SKM-1 (cell line): ENCODE results near the gene DDR2.
"Not testable (repeated sequence)": the region's sequence is repeated elsewhere in the genome, so short reads cannot be mapped to it uniquely, and the experiment has no call there.

Experiments
- DNase-seq: peaks from one replicate; lab custom pipeline; 2025; ENCODE audit not compliant: unreplicated experiment; lab: John Stamatoyannopoulos, UW

DDR2 gene

DNA sequence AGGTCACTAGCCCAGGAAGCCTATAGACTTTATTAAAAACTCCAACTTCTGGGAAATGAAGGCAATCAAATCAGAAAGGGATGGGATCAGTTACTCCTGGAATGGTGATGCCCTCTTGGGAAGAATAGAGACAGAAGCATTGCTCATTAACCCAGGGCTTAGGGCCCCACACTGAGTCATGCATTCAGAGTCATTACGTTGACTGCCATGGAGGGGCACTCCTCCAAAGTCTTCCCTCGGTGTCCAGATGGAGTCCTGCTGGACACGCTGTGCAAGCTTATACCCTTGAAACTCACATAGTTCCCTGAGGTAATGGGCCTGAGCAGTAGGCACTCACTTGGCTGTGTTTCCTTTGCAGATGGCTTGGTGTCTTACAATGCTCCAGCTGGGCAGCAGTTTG is 123.0 kb downstream of the DDR2 start:
- no peak for DNase-seq

GRCh38 chr1:162756523-162756922 is 124.3 kb downstream of the DDR2 start:
- no peak for DNase-seq

GRCh38 chr1:162757476-162757875 is 125.2 kb downstream of the DDR2 start:
- DNase-seq = no peak

DNA sequence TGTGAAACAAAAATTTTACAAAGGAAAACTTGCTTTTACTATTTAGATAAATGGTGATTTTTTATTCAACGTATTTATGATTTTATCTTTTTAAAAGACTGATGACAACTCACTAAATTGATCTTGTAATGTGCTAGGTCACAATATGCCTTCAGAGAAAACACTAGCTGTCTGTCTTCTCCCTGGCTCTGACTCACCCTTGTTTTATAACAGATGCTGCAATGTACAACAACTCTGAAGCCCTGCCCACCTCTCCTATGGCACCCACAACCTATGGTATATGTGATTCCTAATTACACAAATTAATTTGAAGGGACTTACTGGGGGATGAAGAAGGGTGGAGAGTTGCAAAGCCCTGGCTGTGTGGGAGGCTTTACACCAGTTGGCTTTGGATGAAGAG is 133.5 kb downstream of the DDR2 start:
- DNase-seq = no peak

DNA sequence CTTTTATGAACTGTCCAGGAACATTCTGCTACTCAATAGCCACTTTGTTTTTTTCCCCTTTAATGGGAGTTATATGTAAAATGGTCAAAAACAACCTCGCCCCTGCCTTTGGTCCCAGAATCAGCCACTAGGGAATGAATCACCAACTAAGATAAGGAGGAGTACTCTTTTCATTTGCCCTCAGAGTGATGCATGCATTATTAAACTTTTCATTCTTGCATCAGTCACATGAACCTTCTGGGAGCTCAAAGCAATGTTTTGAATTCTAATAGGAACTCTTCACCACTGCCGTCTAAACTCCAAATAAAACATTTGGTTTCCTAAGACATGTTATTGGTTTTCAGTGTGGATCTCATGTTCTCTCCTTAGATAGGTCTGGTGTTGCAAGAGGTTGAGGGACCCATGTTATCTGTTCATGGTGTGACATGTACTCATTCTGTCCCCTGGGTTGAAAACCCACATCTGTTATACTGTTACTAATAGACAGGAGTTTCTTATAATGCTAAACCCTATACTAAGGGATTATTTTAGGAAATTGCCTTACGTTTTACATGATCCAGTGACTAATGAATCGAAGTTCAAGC is 140.4 kb downstream of the DDR2 start:
- no peak for DNase-seq

- no peak for DNase-seq
Observed at GRCh38 chr1:162774007-162774406, 141.7 kb downstream of the DDR2 start.

DNA sequence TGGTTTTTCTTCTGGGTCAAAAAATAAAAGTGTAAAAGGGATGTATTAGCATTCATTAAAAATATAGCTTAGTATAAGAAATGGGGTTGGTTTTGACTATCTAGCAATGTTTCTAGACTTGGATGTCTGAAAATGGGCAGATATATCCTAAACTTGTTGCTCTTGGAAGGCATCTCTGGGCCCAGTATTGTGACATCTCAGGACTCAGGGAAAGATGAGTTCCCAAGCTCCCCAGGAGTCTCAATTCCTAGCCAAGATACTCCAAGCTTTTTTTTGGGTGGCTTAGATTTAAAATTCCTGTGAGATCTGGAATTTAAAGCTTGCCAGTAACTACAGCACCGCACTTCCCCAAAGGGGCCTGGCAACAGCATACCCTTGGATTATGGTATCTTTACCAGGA is 146.8 kb downstream of the DDR2 start:
- DNase-seq = no peak

GRCh38 chr1:162782671-162783070 is 150.4 kb downstream of the DDR2 start:
- DNase-seq = no peak

DNA sequence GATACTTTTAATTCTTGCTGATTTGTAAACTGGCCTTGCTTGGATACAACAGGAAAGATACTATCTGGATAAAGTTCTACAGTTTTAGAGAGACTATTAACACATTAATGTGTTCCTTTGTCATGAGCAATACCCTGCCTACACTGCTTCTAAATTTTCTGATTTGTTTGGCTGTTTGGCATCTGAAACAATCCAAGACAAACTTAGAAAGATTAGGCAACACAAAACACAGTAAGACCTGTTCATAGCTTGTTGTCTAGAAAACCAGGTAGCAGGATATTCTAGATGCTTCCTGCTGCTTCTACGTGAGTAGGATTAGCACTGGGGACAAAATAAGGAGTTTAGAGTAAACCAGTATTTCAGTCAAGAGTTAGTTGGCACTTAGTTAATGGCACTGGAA is 152.7 kb downstream of the DDR2 start:
- DNase-seq = not testable (repeated sequence)

GRCh38 chr1:162788783-162789182 is 156.5 kb downstream of the DDR2 start:
- not testable (repeated sequence) for DNase-seq

- peak; percentile 44 for DNase-seq
Observed at GRCh38 chr1:162790303-162790984, 158.2 kb downstream of the DDR2 start, which contains the start of gene HSD17B7. Gene HSD17B7, plus strand, starts transcription at chr1:162790702. Its CDS starts 99 bp downstream, at chr1:162790801.

- not testable (repeated sequence) for DNase-seq
Observed at GRCh38 chr1:162790985-162791357, 158.7 kb downstream of the DDR2 start.

- DNase-seq = not testable (repeated sequence)
Observed at GRCh38 chr1:162794284-162794683, 162.0 kb downstream of the DDR2 start.

DNA sequence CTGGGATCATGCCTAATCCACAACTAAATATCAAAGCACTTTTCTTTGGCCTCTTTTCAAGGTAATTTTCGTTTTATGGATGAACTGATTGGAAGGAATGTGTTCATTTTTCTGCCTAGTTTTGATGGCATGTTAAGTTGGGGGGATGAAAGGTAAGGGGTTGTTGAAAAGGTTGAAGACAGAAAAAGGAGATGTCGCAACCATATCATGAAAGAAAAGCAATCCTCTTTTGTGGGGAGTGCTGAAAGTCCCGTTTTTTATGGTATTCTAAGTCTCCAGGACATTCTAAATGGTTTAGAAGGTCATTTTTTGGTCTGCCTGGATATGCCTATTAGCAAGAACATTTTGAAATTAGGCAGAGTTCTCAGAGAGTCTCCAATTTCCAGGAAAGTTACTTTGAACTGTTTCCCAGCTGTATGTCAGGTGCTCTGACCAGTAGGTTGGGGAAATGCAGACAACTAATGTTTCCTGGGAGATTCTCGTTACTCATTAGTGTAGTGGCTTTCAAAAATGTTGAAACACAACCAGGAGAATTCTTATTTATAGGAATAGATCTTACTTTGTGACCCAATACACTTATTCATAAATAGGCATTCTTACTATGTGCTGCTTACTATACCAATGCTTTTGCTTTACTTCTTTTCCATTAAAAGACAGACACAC is 164.5 kb downstream of the DDR2 start:
- DNase-seq = not testable (repeated sequence)

DNA sequence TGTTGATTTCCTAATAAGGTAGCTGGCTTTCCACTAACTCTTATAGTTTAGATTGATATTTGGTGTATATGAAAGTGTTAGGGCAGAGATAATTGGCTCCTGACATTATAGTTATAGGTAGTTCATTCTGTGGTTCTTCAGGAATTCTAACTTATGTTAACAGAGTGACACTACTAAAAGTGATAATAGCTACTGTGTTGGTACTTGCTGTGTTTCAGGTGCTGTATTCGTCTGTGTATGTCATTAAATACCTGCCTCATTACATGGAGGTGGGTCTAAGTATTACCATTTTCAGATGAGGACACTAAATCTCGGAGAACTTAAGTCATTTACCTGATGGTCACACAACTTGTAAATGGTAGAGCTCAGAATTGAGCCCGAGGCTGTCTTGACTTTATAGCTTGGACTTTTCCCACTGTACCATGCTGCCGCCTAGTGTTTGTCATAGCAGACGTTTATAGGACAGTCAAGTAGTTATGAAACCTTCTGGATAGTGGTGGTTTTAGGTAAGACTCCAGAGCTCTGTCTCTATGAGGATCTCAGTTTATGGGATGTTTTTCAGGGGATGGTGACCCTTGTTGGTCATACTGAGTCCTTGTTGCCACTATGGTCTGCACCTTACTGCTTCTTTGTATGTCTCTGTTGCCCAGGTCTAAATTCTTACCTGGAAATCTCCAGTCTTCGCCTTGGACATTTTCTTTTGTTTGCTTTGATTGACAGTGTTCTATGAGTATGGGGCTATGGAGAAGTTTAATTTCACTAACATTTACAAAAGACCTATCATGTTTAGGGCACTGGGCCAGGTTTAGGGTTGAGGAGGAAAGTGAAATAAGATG is 167.9 kb downstream of the DDR2 start:
- not testable (repeated sequence) for DNase-seq

GRCh38 chr1:162807503-162807902 is 175.2 kb downstream of the DDR2 start:
- DNase-seq = not testable (repeated sequence)

GRCh38 chr1:162812357-162812756 is 180.1 kb downstream of the DDR2 start:
- DNase-seq = not testable (repeated sequence)

GRCh38 chr1:162818136-162818535 is 185.9 kb downstream of the DDR2 start:
- DNase-seq = not testable (repeated sequence)

DNA sequence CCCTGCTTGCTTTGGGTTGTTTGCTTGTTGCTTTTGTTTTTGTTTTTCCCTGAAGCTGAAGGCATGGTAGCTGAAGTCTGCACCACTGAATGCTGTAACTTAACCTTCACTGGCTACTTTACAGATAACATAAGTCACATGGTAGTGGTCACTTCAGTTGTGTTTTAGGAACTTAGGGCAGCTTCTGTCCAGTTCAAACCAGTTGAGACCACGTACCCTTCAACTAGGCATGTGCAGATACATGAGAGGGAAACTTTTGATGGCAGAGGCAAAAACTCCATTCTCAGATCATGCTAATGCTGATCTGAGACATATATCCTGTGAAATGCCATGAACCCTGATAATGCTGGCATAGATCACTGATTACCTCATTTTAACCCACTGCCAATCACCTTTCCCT is 186.4 kb downstream of the DDR2 start:
- not testable (repeated sequence) for DNase-seq

GRCh38 chr1:162822391-162823200 is 190.3 kb downstream of the DDR2 start:
- DNase-seq = no peak
